HepG2 (cell line): ENCODE results near the gene PPIP5K2. TPM values are rescaled to one million over a fixed set of nuclear protein-coding genes. Genes with fewer than 3 reads are reported as not detected.

Experiments used
- ATAC-seq: fragments of 200-7000 bp; cut with Tn5 transposase; 3 replicates; pipeline ENCODE4 v1.9.1; 2020; ENCODE audit warnings: mild to moderate bottlenecking, moderate library complexity
- BruUV-seq: library from RNA; stranded (reverse); fragments of 400-500 nt; replicated peaks from 2 replicates; lab custom pipeline; 2021; lab: Mats Ljungman, UMichigan
- CTCF ChIA-PET: fragments of 300-600 bp; formaldehyde crosslinking; extraction: SDS; loops from one replicate; lab custom pipeline; 2021; ENCODE audit warnings: low total read pairs, inconsistent platforms, low intra/inter-chr PET ratio; lab: Yijun Ruan, JAX
- POLR2A ChIA-PET: fragments of 350-600 bp; sonication (Branson Sonifier 250); formaldehyde crosslinking; loops from one replicate; lab custom pipeline; 2020; ENCODE audit warnings: antibody characterized with exemption, inconsistent platforms; lab: Yijun Ruan, JAX
- DNase-seq: peaks from one replicate; pipeline ENCODE4 v3.0.0-alpha.2; 2015; ENCODE audit warnings: low spot score
- FAIRE-seq: peaks from 3 replicates; lab custom pipeline; 2011; peaks lifted over from hg19 to GRCh38; lab: Jason Lieb, UNC
- H2AFZ ChIP-seq: one replicate; pipeline ENCODE4 v1.6.1; 2011; ENCODE audit warnings: low read length, inconsistent platforms
- H3K27ac ChIP-seq: fragments of 300-600 bp; 3 replicates; pipeline ENCODE4 v1.8.0; 2011; ENCODE audit warnings: mixed run types, mild to moderate bottlenecking, mixed read lengths, low read length, inconsistent platforms; ENCODE audit not compliant: insufficient read depth; ENCODE audit errors: extremely low read length
- H3K27me3 ChIP-seq, 2 experiments: fragments of 200-600 bp in 1 of 2; 2 replicates in 1 of 2; 3 replicates in 1 of 2; pipeline versions ENCODE4 v1.6.0 to v1.8.0; 2011; ENCODE audit warnings: low read length in 2 of 2, mild to moderate bottlenecking in 2 of 2, moderate library complexity in 2 of 2, inconsistent platforms in 1 of 2; ENCODE audit not compliant: insufficient read depth in 2 of 2, control insufficient read depth in 1 of 2
- H3K36me3 ChIP-seq, 2 experiments: fragments of 200-600 bp in 1 of 2; replicated peaks in 1 of 2; 2 replicates in 1 of 2; 3 replicates in 1 of 2; pipeline versions ENCODE4 v1.5.1 to v1.8.0; 2011; ENCODE audit warnings: low read length in 2 of 2, inconsistent platforms in 1 of 2; ENCODE audit not compliant: insufficient read depth in 2 of 2, control insufficient read depth in 1 of 2
- H3K4me1 ChIP-seq: 2 replicates; pipeline ENCODE4 v1.5.1; 2012; ENCODE audit warnings: low read length, inconsistent platforms; ENCODE audit not compliant: insufficient read depth
- H3K4me2 ChIP-seq: 2 replicates; pipeline ENCODE4 v1.6.0; 2011; ENCODE audit warnings: low read depth, low read length, inconsistent platforms
- H3K4me3 ChIP-seq, 3 experiments: fragments of 200-600 bp in 1 of 3; sonication (generic), shearing (Covaris generic) in 1 of 3; replicated peaks in 1 of 3; 2 replicates each; pipeline ENCODE4 v1.5.1; 2011 to 2016; ENCODE audit warnings: low read length in 3 of 3, inconsistent platforms in 2 of 3, low read depth in 2 of 3, mild to moderate bottlenecking in 2 of 3, control low read depth in 1 of 3, mixed read lengths in 1 of 3; ENCODE audit not compliant: insufficient read depth in 1 of 3
- H3K79me2 ChIP-seq: one replicate; pipeline ENCODE4 v1.6.1; 2011; ENCODE audit warnings: low read length, inconsistent platforms; ENCODE audit not compliant: insufficient read depth
- H3K9ac ChIP-seq: 2 replicates; pipeline ENCODE4 v1.6.0; 2011; ENCODE audit warnings: mild to moderate bottlenecking, low read depth, low read length, inconsistent platforms; ENCODE audit not compliant: insufficient read depth
- H3K9me3 ChIP-seq: 2 replicates; pipeline ENCODE4 v1.5.1; 2012; ENCODE audit warnings: mild to moderate bottlenecking, low read length
- H4K20me1 ChIP-seq: 2 replicates; pipeline ENCODE4 v1.6.0; 2011; ENCODE audit warnings: inconsistent platforms, mild to moderate bottlenecking, low read length, moderate library complexity; ENCODE audit not compliant: insufficient read depth
- ATF7 ChIP-seq, 2 experiments: fragments of 450-650 bp in 1 of 2; sonication (generic) in 1 of 2; formaldehyde crosslinking in 1 of 2; IDR thresholded peaks; 2 replicates each; pipeline versions ENCODE4 v1.4.0 to v1.6.1; 2016 to 2020; ENCODE audit warnings: antibody characterized with exemption in 1 of 2, mild to moderate bottlenecking in 1 of 2, missing genetic modification reagents in 1 of 2
- CREB1 ChIP-seq, 2 experiments: fragments of 450-650 bp in 1 of 2; IDR thresholded peaks; 2 replicates each; pipeline ENCODE4 v1.6.1; 2016 to 2017; ENCODE audit warnings: control low read depth in 1 of 2, mild to moderate bottlenecking in 1 of 2, missing compliant biosample characterization in 1 of 2, missing genetic modification characterization in 1 of 2
- MNT ChIP-seq: fragments of 450-650 bp; IDR thresholded peaks from 2 replicates; pipeline ENCODE4 v1.6.1; 2016
- TP53 ChIP-seq: sonication (generic); formaldehyde crosslinking; conservative IDR thresholded peaks from 2 replicates; pipeline ENCODE4 v1.4.0; 2020; ENCODE audit warnings: missing genetic modification reagents
- ZNF33B ChIP-seq: sonication (generic); formaldehyde crosslinking; IDR thresholded peaks from 2 replicates; pipeline ENCODE4 v1.5.1; 2020; ENCODE audit warnings: mild to moderate bottlenecking, missing genetic modification reagents
- WGBS: methylation state at CpG from one replicate; pipeline ENCODE4 v1.1.6; 2017; ENCODE audit warnings: low lambda C conversion rate; 5-methylcytosine and 5-hydroxymethylcytosine counted together
- in situ Hi-C: cut with HindIII; loops from 2 replicates; pipeline ENCODE4 v1.10.0; 2017; ENCODE audit warnings: low pct_unique_long_range_greater_than_20kb; ENCODE audit not compliant: extremely low pct_ligation_motif_present
- intact Hi-C: fragments of 100-400 bp; cut with micrococcal nuclease; formaldehyde crosslinking; loops from one replicate; pipeline ENCODE4 v1.10.0; 2022; ENCODE audit not compliant: unreplicated experiment
- polyA plus RNA-seq, 8 experiments: library from polyadenylated mRNA; depleted of rRNA in 3 of 8; stranded (reverse) in 7 of 8; unstranded in 1 of 8; fragments of >200 nt; fragmentation: Illumina TruSeq in 4 of 8; extraction: Trizol in 4 of 8; gene quantifications; 2 replicates each; pipeline versions ENCODE4 v1.2.1 to v1.2.3, GENCODE V29; 2011 to 2016; ENCODE audit warnings: low read depth in 4 of 8, missing spikeins in 1 of 8, mixed read lengths in 1 of 8; ENCODE audit not compliant: insufficient read depth in 1 of 8
- total RNA-seq, 5 experiments: library from RNA; depleted of rRNA; stranded (reverse); fragments of >200 nt; fragmentation: Illumina TruSeq; extraction: Trizol; gene quantifications; 2 replicates each; pipeline ENCODE4 v1.2.3, GENCODE V29; 2016; ENCODE audit warnings: low read depth in 1 of 5

Gene PPIP5K2
- total and polyA plus RNA-seq, 2 of the 13 experiments (the other 11 are each of a cell fraction or from before 2014, with no cell fraction given): 19.7 to 45.6 TPM

- Histone ChIP-seq H3K9ac (no peak overlapping the region), H3K79me2 (no peaks in the 10 kb centered on the region), H3K4me2 (no peak overlapping the region), H3K27me3 (no peaks in the 10 kb centered on the region), H3K4me3 (no peak overlapping the region), H3K9me3 (no peaks in the 10 kb centered on the region), H3K27ac (no peak overlapping the region), H3K4me1 (no peaks in the 10 kb centered on the region), H3K36me3 (peaks cover 0 to 18% of the 10 kb centered on the region in 2 experiments; a peak in 4 of 5 replicates), H4K20me1 (no peaks in the 10 kb centered on the region), H2AFZ (no peak overlapping the region)
- TF ChIP-seq MNT (peak; percentile 61), ZNF33B (CRISPR knock-in tag) (no peak)
- ChIA-PET CTCF (no interaction called here), POLR2A (no interaction called here)
- DNase-seq (peak; percentile 10), FAIRE-seq (no peak), ATAC-seq (no peak)
- intact Hi-C loops: no loop called here
- no TSS peak for BruUV-seq
- in situ Hi-C loops: no loop called here
- 93% methylated on average over 6 of the region's 6 CpGs for whole genome bisulfite sequencing
Observed at GRCh38 chr5:103101079-103101750, 18.9 kb upstream of the PPIP5K2 start.

GRCh38 chr5:103102234-103102633 lies 17.9 kb upstream of the PPIP5K2 start:
- Histone ChIP-seq H3K4me3 (no peak overlapping the region), H3K36me3 (peaks cover 0 to 18% of the 10 kb centered on the region in 2 experiments; a peak in 4 of 5 replicates), H2AFZ (no peak overlapping the region), H4K20me1 (no peaks in the 10 kb centered on the region), H3K27me3 (no peaks in the 10 kb centered on the region), H3K27ac (no peak overlapping the region), H3K4me2 (no peak overlapping the region), H3K79me2 (no peaks in the 10 kb centered on the region), H3K9me3 (no peaks in the 10 kb centered on the region), H3K4me1 (no peaks in the 10 kb centered on the region), H3K9ac (no peak overlapping the region)
- intact Hi-C loops (no loop called here), in situ Hi-C loops (no loop called here)
- TF ChIP-seq CREB1 (IDR thresholded peaks at IDR 0.05) (0 out of 2 replicates have a peak, but pooled peaks have one; percentile 34), CREB1 (CRISPR knock-in tag; IDR thresholded peaks at IDR 0.05) (no peak), TP53 (CRISPR knock-in tag) (no peak), ATF7 (IDR thresholded peaks at IDR 0.05) (peak; percentile 90), ATF7 (CRISPR knock-in tag; IDR thresholded peaks at IDR 0.05) (no peak)
- BruUV-seq: no TSS peak
- DNase-seq: no peak
- 92% methylated on average over 1 of the region's 1 CpG for WGBS
- ATAC-seq: no peak
- no peak for FAIRE-seq
- ChIA-PET CTCF (no interaction called here), POLR2A (interaction anchor here (1.4 kb wide), 1 partner anchor 18 kb away, joined by 3 read pairs; the partner anchor contains the start of genes GIN1 and PPIP5K2)
